DND-41 (cell line): ENCODE data around the gene SFTA2.
A peak's percentile ranks its signal among the peaks of the same experiment; 100 is the strongest.

Experiments used
- ATAC-seq: fragments of 200-7000 bp; cut with Tn5 transposase; 3 replicates; pipeline ENCODE4 v1.9.1; 2021; ENCODE audit warnings: low read depth; ENCODE audit not compliant: insufficient read depth
- DNase-seq: peaks from one replicate; pipeline ENCODE4 v3.0.0-alpha.2; 2020
- H2AFZ ChIP-seq: 2 replicates; pipeline ENCODE4 v1.6.0; 2012; ENCODE audit warnings: low read depth, low read length
- H3K27ac ChIP-seq: 2 replicates; pipeline ENCODE4 v1.5.1; 2012; ENCODE audit warnings: low read length, inconsistent platforms
- H3K27me3 ChIP-seq: fragments of 200-600 bp; sonication (generic); 2 replicates; pipeline ENCODE4 v1.6.0; 2012; ENCODE audit warnings: low read length, mild to moderate bottlenecking, inconsistent platforms; ENCODE audit not compliant: insufficient read depth, poor library complexity
- H3K36me3 ChIP-seq: 2 replicates; pipeline ENCODE4 v1.5.1; 2012; ENCODE audit warnings: low read length, inconsistent platforms; ENCODE audit not compliant: insufficient read depth
- H3K4me1 ChIP-seq: 2 replicates; pipeline ENCODE4 v1.5.1; 2012; ENCODE audit warnings: mild to moderate bottlenecking, low read length; ENCODE audit not compliant: insufficient read depth
- H3K4me2 ChIP-seq: 2 replicates; pipeline ENCODE4 v1.6.0; 2012; ENCODE audit warnings: mild to moderate bottlenecking, moderate library complexity, low read length, inconsistent platforms; ENCODE audit not compliant: insufficient read depth
- H3K4me3 ChIP-seq, 2 experiments: fragments of 200-600 bp in 1 of 2; shearing (Covaris generic) in 1 of 2; 2 replicates each; pipeline ENCODE4 v1.5.1; 2012 to 2016; ENCODE audit warnings: inconsistent platforms in 2 of 2, low read length in 2 of 2, mild to moderate bottlenecking in 2 of 2, low read depth in 1 of 2, moderate library complexity in 1 of 2
- H3K79me2 ChIP-seq: 2 replicates; pipeline ENCODE4 v1.6.0; 2012; ENCODE audit warnings: low read length, inconsistent platforms; ENCODE audit not compliant: insufficient read depth
- H3K9ac ChIP-seq: 2 replicates; pipeline ENCODE4 v1.6.0; 2012; ENCODE audit warnings: low read depth, mild to moderate bottlenecking, inconsistent platforms, low read length, moderate library complexity
- H3K9me3 ChIP-seq: 2 replicates; pipeline ENCODE4 v1.5.1; 2012; ENCODE audit warnings: low read length, moderate library complexity, mild to moderate bottlenecking, inconsistent platforms; ENCODE audit not compliant: insufficient read depth, severe bottlenecking
- H4K20me1 ChIP-seq: 2 replicates; pipeline ENCODE4 v1.6.0; 2012; ENCODE audit warnings: low read length; ENCODE audit not compliant: insufficient read depth
- EZH2 ChIP-seq: IDR thresholded peaks from 3 replicates; pipeline ENCODE4 v1.6.1; 2012; ENCODE audit warnings: borderline replicate concordance, low read depth, mild to moderate bottlenecking, moderate library complexity, low read length, inconsistent platforms; ENCODE audit not compliant: severe bottlenecking
- TF ChIP-seq, protein P1 (sequence below): IDR thresholded peaks from 2 replicates; pipeline ENCODE4 v1.5.1; 2012; ENCODE audit warnings: borderline replicate concordance, low read length, moderate library complexity, mild to moderate bottlenecking; ENCODE audit not compliant: poor library complexity, severe bottlenecking; ENCODE audit errors: extremely low read depth

SFTA2 gene

GRCh38 chr6:30889921-30890645, 41.9 kb downstream of the SFTA2 start:
- no peak overlapping the region for H3K4me3 ChIP-seq
- ATAC-seq, result peak; percentile 24; the same call in 1 of the 3 replicates
- no peak overlapping the region for H2AFZ ChIP-seq
- H3K4me2 ChIP-seq, result no peak overlapping the region
- H3K9me3 ChIP-seq, result no peaks in the 10 kb centered on the region
- H3K27ac ChIP-seq, result peak overlapping the region; percentile 3; the same call in 1 of the 2 replicates
- H3K4me1 ChIP-seq, result peaks cover 24% of the 10 kb centered on the region
- H3K36me3 ChIP-seq, result peaks cover 57% of the 10 kb centered on the region
- peak; percentile 34 for DNase-seq
- no peak overlapping the region for H3K9ac ChIP-seq
- no peaks in the 10 kb centered on the region for H3K27me3 ChIP-seq
- peaks cover 6% of the 10 kb centered on the region; the same call in 1 of the 2 replicates for H4K20me1 ChIP-seq
- TF ChIP-seq, protein P1, sequence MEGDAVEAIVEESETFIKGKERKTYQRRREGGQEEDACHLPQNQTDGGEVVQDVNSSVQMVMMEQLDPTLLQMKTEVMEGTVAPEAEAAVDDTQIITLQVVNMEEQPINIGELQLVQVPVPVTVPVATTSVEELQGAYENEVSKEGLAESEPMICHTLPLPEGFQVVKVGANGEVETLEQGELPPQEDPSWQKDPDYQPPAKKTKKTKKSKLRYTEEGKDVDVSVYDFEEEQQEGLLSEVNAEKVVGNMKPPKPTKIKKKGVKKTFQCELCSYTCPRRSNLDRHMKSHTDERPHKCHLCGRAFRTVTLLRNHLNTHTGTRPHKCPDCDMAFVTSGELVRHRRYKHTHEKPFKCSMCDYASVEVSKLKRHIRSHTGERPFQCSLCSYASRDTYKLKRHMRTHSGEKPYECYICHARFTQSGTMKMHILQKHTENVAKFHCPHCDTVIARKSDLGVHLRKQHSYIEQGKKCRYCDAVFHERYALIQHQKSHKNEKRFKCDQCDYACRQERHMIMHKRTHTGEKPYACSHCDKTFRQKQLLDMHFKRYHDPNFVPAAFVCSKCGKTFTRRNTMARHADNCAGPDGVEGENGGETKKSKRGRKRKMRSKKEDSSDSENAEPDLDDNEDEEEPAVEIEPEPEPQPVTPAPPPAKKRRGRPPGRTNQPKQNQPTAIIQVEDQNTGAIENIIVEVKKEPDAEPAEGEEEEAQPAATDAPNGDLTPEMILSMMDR, result no peak
- peaks cover 31% of the 10 kb centered on the region for H3K79me2 ChIP-seq

- H3K79me2 ChIP-seq, result peaks cover 35% of the 10 kb centered on the region
- H3K27me3 ChIP-seq, result no peaks in the 10 kb centered on the region
- H3K27ac ChIP-seq, result no peak overlapping the region
- H3K4me3 ChIP-seq, result no peak overlapping the region
- H3K4me1 ChIP-seq, result peaks cover 28% of the 10 kb centered on the region
- H4K20me1 ChIP-seq, result peaks cover 9% of the 10 kb centered on the region; the same call in 1 of the 2 replicates
- H3K36me3 ChIP-seq, result peaks cover 51% of the 10 kb centered on the region
- DNase-seq (no peak), ATAC-seq (no peak)
- no peak overlapping the region for H2AFZ ChIP-seq
- TF ChIP-seq, protein P1, result no peak
- TF ChIP-seq EZH2, result no peak
- H3K9me3 ChIP-seq, result no peaks in the 10 kb centered on the region
- H3K4me2 ChIP-seq, result no peak overlapping the region
- H3K9ac ChIP-seq, result no peak overlapping the region
These were observed 42.5 kb downstream of the SFTA2 start for GRCh38 chr6:30889496-30889885.

DNA sequence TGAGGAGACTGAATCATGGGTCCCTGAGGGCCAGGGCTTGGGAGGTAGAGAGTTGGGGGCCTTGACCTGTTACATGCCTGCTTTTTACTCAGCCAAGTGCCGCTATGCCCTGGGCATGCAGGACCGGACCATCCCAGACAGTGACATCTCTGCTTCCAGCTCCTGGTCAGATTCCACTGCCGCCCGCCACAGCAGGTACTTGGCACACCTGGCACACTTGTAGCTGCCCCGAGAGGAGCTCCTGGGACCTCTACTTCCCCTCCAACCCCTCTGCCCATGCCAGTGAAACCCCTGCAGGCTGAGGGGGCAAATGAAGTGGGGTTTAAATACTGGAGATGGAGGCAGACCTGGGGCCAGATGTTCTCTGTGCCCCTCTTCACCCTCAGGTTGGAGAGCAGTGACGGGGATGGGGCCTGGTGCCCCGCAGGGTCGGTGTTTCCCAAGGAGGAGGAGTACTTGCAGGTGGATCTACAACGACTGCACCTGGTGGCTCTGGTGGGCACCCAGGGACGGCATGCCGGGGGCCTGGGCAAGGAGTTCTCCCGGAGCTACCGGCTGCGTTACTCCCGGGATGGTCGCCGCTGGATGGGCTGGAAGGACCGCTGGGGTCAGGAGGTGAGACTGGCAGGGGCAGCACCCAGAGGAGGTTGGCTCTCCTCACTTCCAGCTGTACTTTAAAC, 43.0 kb downstream of the SFTA2 start:
- H3K27me3 ChIP-seq, result no peaks in the 10 kb centered on the region
- no peak overlapping the region for H3K9ac ChIP-seq
- H3K4me2 ChIP-seq, result no peak overlapping the region
- peaks cover 35% of the 10 kb centered on the region for H3K79me2 ChIP-seq
- H3K27ac ChIP-seq, result no peak overlapping the region
- H4K20me1 ChIP-seq, result peaks cover 9% of the 10 kb centered on the region; the same call in 1 of the 2 replicates
- H2AFZ ChIP-seq, result no peak overlapping the region
- H3K4me1 ChIP-seq, result peaks cover 29% of the 10 kb centered on the region
- H3K4me3 ChIP-seq, result no peak overlapping the region
- TF ChIP-seq, protein P1, result no peak
- no peak for TF ChIP-seq EZH2
- DNase-seq (no peak), ATAC-seq (no peak)
- peaks cover 47% of the 10 kb centered on the region for H3K36me3 ChIP-seq
- no peaks in the 10 kb centered on the region for H3K9me3 ChIP-seq
